NCI-H82 treated with DMSO at 0.1 percent for 48 hours (cell line): ENCODE measurements around the gene GPAT2.
"Not testable (repeated sequence)": the region's sequence is repeated elsewhere in the genome, so short reads cannot be mapped to it uniquely, and the experiment has no call there.

Experiments
- DNase-seq: peaks from one replicate; lab custom pipeline; 2025; ENCODE audit not compliant: unreplicated experiment; lab: John Stamatoyannopoulos, UW

GPAT2 gene

DNA sequence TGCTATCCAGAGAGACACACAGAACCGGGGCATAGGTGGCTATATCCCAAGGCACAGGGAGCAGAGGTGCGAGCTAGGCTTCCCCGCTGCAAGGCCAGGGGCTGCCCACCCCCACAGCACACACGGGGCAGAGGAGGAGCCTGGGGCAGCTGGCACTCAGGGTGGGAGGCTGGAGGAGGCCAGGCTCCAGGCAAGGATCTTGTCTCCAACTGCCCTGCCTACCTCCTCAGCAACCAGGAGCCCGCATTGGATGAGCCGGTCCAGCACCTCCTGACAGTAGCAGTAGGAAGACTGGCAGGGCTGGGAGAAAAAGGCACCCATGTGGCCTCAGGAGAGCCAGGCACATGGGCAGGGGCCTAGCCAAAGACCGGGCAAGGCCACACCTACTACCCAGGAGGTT, 11.0 kb downstream of the GPAT2 start:
- not testable (repeated sequence) for DNase-seq

DNA sequence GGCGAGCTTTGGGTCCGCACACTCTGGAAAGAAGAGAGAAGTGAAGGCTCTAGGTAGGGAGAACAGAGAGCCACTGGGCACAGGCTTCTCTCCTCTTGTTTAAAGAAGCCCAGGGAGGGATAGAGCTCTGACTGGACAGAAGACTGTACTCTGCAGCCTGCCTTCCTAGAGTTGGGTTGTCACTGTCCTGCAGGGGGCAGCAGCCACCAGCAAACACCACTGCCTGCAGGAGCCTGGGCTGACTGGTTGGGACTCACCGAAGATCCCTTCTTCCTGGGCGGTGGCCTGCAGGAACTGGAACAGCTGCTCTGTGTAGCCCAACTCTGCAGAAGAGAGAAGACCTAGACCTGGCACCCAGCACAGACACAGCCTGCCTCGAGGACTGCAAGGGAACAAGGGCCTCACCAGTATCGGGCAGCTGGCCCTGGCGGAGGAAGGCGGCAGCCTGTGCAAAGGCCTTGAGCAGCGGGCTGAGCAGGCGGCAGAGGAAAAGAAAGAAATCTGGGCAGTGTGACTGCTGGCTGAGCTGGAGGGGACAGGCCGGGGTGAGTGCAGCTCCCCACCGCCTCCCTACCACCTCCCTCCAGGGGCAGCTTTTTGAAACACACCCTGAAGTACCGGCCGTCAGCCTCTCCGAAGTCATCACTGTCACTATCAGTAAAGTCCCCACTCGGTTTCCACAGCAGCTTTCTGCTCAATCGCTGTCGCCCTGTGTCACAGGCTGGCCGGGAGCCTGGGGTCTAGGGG, 11.8 kb downstream of the GPAT2 start:
- DNase-seq: not testable (repeated sequence)

DNA sequence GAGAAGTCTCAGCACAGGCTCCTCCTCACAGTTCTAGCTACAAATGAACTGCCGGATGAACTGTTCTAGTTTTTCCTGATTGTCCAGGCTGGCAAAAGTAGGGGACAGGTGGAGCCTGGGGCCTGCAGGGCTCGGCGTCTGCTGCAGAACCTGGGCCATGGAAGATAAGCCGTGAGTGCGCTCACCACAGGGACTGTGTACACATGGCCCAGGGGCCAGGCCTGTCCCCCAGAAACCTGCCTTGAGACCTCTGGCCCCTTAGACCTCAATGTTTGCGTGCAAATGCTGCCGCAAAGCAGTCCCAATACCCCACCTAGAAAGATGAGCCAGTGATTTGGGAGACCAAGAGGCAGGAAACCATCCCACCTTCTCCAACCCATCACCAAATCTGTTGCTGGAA, 12.6 kb downstream of the GPAT2 start:
- not testable (repeated sequence) for DNase-seq

DNA sequence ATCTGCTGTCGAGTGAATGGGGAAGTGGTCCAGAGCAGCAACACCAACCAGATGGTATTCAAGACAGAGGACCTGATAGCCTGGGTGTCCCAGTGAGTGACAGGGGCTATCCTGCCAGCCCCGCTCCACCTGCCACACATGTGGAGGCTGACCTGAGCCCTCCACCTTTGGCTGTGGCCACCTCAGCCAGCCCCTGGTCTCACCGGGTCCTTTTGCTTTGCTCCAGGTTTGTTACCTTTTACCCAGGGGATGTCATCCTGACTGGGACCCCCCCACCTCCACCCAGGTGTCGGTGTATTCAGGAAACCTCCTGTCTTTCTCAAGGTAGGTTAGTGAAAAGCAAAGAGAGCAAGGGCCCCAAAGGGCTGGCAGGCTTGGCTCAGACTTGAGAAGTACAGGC, 13.6 kb downstream of the GPAT2 start:
- not testable (repeated sequence) for DNase-seq

DNA sequence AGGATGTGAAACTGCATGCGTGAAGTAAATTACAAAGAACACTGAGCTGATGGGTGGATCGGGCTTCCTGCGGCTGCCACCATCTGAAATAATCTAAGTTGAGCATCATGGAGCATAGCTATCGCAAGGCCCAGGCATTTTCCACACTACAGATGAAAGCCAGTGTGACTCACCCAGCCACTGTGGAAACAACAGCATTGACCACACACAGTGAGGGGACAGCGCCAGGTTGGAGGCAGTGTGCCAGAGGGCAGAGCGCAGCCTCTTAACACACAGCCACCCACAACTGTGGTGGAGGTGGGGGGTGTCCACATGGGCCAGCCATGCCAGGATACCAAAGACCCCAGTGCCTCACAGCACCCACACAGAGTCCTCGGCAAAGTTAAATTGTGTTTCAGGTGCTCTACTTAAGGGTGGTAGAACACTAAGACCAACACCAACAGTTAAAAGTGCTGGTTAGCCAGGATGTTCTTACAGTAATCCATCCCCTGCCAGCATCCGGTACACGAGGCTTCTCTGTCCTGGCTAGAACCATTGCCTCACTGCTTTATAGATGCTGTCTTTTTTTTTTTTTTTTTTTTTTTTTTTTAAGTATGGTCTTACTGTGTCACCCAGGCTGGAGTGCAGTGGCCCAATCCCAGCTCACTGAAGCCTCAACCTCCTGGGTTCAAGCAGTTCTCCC, 14.7 kb downstream of the GPAT2 start:
- not testable (repeated sequence) for DNase-seq

DNA sequence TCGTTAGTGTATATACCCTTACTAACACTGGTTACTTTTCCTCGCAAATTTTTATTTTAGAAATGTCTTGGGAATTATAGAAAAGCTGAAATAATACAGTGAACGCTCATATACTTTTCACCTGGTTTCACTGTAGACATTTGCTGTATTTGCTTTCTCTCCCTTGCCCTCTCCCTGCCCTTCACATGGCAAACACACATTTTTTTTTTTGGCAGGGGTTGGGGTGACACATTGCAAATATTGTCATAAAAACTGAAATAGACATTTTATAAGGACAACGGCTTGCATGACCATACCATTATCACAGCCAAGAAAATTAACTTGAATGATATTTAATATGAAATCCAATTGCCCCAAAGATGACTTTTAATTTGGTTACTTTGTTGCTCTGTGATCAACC, 18.4 kb downstream of the GPAT2 start:
- DNase-seq: not testable (repeated sequence)

DNA sequence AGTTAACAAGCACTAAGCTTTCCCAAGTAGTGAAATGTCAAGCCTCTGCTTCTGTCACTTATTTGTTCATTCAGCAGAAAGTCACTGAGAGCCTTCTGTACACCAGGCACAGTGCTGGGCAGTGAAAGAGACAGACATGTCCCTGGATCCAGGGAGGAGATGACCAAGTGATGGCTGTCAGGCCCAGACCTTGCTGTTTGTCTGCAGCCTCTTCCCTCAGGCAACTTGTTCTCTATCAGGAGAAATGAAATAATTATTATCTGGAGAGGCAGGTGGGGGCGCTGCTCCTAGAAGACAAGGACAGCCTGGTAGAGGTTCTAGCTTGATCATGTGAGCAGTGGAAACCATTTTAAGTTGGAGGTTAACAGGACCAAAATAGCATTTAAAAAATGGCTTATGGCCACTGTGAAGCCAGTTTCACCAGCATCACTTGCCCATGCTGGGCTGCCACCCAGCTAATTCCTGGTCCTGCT, 21.9 kb downstream of the GPAT2 start:
- DNase-seq: not testable (repeated sequence)

DNA sequence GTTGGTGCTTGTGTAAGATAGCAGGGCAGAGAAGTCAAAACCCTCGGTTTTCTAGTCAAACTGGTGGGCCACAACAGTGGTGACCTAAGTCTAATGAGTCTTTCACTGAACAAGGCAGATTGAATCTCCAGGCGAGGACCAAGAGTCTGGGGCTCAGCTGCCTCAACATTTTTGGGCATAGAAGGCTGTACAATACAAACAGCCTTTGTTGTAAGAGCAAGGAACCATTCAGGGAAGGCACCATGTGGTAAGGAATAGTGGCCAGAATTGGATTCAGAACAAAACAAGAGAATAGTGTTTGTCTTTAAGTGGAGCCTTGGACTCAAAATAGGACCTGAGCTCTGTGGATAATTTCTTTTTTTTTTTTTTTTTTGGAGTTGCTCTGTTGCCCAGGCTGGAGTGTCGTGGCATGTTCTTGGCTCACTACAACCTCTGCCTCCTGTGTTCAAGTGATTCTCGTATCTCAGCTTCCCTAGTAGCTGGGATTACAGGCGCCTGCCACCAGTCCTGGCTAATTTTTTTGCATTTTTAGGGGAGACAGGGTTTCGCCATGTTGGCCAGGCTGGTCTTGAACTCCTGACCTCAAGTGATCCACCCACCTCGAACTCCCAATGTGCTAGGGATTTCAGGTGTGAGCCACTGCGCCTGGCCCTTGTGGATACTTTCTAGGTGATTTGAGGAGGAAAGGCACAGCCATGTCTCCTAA, 22.5 kb downstream of the GPAT2 start:
- DNase-seq: not testable (repeated sequence)

DNA sequence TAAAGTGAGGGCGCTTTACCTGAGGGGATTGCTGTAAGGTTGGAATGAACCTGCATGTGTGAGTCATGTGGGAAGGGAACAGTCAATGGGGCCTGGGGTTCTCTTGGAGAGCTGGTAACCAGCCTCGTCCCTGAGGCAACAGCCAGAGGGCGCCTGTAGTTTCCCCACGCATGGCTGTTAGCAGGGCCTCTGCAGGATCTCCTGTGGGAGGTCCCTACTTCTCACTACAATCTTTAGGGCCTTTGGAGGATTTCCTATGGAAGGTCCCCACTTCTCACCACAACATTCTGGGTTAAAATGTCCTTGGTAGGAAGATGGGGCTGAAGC, 23.6 kb downstream of the GPAT2 start:
- not testable (repeated sequence) for DNase-seq

DNA sequence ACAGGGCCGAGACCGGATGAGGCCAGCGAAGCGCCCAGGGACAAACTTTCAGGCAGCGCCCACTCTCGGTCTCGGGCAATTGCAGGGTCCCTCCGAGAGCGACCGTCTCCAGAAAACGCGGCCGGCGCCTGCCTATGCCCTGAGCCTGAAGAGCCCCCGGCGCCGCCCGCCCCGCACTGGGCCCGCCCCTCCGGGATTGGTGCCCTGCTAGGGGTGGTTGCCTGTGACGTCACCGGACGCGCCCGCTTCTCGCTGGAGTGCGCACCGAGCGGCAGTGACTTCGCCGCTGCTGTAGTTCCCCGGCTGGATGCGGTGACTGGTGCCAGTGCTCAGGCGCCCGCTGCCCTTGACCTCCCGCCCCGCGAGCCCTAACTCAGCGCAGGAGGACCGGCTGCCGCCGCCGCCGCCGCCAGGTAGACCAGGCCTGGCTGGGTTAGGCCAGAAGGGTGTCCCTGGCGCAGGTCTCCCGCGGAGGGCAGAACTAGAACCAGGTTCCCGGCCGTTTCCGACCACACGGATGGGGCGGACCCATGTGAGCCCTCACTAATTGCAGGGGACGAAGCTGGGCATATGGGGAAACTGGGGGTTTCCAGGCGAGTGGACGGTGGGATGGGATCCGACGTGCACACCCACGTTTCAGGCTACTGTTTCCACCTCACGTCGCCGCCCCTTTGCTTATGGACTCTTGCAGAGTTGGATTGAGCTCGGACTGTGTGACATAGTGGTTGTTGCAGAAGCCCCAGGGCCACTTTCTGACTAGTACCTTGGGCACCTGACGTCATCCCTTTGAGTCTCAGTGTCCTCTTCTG, 24.2 kb downstream of the GPAT2 start:
- not testable (repeated sequence) for DNase-seq

DNA sequence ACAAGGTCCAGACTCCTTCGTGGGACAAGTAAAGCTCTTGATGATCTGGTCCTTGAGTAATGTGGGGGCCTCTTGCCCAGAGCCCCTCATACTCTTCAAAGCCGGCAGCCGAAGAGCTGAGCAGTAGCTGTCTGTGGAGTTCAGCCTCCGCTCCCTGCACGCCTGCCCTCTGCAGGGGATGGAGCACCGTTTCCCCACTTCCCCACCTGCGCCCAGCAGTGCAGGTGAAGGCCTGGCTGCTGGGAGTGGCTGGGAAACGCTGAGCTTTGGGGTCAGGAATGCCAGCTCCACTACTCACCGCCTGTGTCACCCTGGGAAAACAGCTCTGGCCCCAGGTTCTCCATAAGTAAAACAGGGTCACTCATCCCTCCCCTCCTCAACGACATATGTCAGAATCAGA, 24.9 kb downstream of the GPAT2 start:
- DNase-seq: not testable (repeated sequence)

DNA sequence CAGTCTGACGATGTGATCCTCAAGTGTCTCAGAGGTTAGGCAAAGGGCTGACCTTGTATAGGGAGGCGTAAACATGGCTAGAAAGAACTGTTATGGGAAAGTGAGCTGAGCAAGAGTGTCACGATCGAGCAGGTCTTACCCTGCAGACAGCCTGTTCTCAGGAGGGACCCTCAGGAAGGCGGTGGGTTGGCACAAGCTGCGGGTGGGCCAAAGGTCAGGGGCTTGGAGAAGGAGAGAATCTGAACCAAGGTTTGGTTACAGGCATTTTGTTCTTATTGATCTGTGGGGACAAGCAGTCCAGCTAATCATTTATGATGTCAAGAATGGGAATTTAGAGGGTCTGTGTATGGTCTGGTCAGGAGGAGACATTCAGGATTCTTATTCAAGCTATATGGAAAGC, 26.7 kb downstream of the GPAT2 start:
- not testable (repeated sequence) for DNase-seq

DNA sequence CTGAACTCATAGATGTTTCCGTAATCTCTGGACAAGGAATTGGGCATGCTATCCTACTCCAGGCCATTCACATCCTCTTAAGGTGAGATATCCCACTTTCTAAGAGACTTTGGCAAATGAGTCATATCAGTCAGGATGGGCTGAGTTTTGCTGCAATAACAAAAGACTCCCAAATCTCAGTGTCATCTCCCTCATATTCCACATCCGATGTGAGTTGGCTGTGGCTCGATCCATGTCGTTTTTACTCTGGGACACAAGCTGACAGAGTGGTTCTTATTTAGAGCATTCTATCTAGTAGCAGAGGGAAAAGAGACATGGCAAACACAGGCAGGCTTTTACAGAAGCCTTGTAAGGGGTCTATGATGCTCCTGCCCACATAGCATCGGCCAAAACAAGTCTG, 28.5 kb downstream of the GPAT2 start:
- DNase-seq: not testable (repeated sequence)

DNA sequence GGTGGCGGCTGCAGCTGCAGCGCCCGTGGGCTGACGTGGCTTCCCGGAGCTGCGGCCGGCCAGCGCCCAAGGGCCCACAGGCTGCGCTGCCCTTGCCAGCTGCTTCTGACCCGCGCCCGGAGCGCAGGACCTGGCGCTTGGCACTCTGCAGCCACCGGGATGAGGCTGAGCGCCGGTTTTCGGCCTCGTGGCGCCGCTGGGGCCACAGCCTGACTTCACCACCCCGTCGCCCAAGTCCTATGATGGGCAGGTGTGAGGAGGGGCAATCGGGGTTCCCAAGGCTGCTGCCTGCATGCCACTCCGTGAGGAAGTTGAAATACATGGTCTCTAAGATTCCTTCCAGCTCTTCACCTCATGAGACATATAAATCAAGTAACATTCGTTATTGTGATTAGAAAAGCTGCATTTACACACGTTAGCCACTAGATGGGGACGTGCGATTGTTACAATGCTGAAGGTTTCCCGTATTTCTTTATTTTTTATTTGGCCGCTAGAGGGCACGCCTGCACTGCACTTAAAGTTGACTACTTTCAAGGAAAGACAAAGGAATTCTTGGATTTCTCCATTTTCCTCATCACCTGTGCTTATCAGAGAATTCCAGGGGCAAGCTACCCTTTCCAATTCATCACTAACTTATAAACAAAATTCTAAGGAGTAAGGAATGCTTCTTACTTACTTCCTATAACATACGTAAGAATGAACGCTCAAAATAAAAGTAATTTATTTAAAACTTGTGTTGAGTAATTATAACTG, 42.0 kb downstream of the GPAT2 start:
- not testable (repeated sequence) for DNase-seq

DNA sequence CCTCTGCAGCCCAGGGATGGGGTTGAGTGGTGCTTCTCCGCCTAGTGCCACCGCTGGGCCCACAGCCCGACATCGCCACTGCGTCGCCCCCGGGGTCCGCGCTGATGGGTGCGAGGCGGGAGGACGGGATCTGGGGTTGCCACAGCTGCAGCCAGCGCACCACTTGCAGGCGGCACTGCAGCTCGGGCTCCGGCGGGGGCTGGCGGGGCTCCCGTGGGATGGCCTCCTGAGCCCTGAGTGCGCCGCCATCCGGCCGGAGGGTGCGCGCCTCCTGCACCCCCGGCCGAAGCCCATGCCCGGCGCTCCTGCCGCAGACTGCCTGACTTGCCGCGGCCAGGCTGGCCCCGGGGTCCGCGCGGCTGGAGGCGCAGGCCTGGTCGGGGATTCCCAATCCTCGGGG, 42.6 kb downstream of the GPAT2 start:
- DNase-seq: not testable (repeated sequence)

DNA sequence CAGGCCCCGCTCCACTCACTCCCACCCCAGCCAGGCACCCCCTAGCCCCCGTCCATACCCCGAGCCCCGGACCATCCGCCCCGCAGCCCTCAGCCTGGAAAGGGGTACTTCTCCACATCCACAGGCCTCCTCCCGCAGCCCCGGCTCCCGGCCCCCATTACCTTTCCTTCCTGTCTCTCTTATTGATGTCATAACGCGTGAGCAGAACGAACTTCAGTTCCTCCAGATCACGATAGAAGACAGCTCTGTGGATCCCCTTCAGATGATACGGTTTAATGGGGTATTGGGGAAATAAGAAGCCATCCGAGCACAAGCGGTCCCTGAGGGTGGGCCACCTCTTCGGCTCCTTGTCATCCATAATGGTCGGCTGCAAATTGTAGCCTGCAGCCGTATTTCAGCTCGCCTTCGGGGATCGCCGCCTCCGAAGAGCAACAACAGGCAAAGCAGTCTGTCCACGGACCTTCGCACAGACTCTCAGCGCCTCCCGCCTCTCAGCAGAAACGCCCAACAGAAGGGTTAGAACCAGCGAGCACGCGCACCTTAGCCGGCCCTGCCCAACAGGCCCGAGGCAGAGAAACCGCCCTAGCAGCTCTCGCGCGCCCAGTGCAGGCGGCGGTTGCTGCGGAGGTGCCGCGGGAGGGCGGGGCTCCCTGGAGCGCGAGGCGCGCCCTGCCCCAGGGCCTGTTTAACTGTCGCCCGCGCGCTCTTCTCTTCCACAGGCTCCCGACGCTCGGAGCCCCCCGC, 43.2 kb downstream of the GPAT2 start, which contains the start of gene ANKRD36C:
Gene ANKRD36C (minus strand): TSS at position 474 of the 744 bp plus-strand sequence. CDS start 116 bp downstream, at position 358.
- DNase-seq: not testable (repeated sequence)

DNA sequence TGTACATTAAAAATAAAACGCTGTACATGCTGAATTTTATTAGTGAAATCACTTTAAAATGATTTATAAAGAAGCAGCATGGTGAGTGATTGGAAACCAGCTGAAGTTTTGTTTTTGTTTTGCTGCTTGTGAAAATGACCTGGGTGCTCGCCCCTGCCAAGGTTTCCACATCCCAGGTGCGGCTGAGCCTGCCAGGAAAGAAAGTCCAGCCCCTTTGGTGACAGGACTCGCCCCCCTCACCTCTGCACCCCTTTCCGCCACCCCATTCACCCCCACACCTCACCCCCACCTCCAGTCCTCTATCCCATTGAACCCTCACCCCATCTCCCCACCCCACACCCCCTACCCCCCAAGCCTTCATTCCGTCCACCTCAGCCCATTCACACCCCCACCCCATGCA, 43.8 kb downstream of the GPAT2 start:
- not testable (repeated sequence) for DNase-seq
